H9 (cell line): ENCODE data around the gene OVAAL. TPM values are rescaled to one million over a fixed set of nuclear protein-coding genes. Genes with fewer than 3 reads are reported as not detected.

ENCODE experiments used
- DNase-seq: peaks from one replicate; pipeline ENCODE4 v3.0.0-alpha.2; 2017
- H2AFZ ChIP-seq: one replicate; pipeline ENCODE4 v1.6.1; 2013; ENCODE audit warnings: mild to moderate bottlenecking, low read length, control low read depth, moderate library complexity
- H2AK5ac ChIP-seq: 2 replicates; pipeline ENCODE4 v1.6.1; 2013; ENCODE audit warnings: low read length, control low read depth, mixed read lengths; ENCODE audit not compliant: insufficient read length
- H2BK120ac ChIP-seq: one replicate; pipeline ENCODE4 v1.6.1; 2013; ENCODE audit warnings: low read depth, mild to moderate bottlenecking, low read length, control low read depth, inconsistent platforms; ENCODE audit not compliant: poor library complexity, severe bottlenecking
- H2BK12ac ChIP-seq: 2 replicates; pipeline ENCODE4 v1.6.1; 2013; ENCODE audit warnings: low read length, control low read depth, mixed read lengths, low read depth; ENCODE audit not compliant: insufficient read length
- H2BK15ac ChIP-seq: 2 replicates; pipeline ENCODE4 v1.6.1; 2013; ENCODE audit warnings: low read depth, low read length, control low read depth
- H2BK20ac ChIP-seq: one replicate; pipeline ENCODE4 v1.6.1; 2013; ENCODE audit warnings: low read depth, mild to moderate bottlenecking, low read length, control low read depth, inconsistent platforms; ENCODE audit not compliant: poor library complexity, severe bottlenecking
- H2BK5ac ChIP-seq: 2 replicates; pipeline ENCODE4 v1.6.1; 2013; ENCODE audit warnings: low read length, control low read depth, mixed read lengths; ENCODE audit not compliant: insufficient read length
- H3K14ac ChIP-seq: 2 replicates; pipeline ENCODE4 v1.6.1; 2013; ENCODE audit warnings: low read length, control low read depth; ENCODE audit not compliant: insufficient read depth
- H3K18ac ChIP-seq: 2 replicates; pipeline ENCODE4 v1.6.1; 2013; ENCODE audit warnings: low read depth, mild to moderate bottlenecking, mixed read lengths, low read length, control low read depth; ENCODE audit not compliant: insufficient read length
- H3K23ac ChIP-seq: 2 replicates; pipeline ENCODE4 v1.6.1; 2013; ENCODE audit warnings: low read length, control low read depth, mixed read lengths, low read depth; ENCODE audit not compliant: insufficient read length
- H3K23me2 ChIP-seq: 2 replicates; pipeline ENCODE4 v1.6.1; 2013; ENCODE audit warnings: low read depth, mild to moderate bottlenecking, mixed read lengths, low read length, control low read depth; ENCODE audit not compliant: insufficient read length, poor library complexity, severe bottlenecking
- H3K27ac ChIP-seq: 2 replicates; pipeline ENCODE4 v1.5.1; 2013; ENCODE audit warnings: low read length, control low read depth, mixed read lengths, low read depth; ENCODE audit not compliant: insufficient read length
- H3K27me3 ChIP-seq: 2 replicates; pipeline ENCODE4 v1.6.1; 2013; ENCODE audit warnings: low read length, control low read depth, inconsistent platforms; ENCODE audit not compliant: insufficient read depth
- H3K4ac ChIP-seq: 2 replicates; pipeline ENCODE4 v1.6.1; 2013; ENCODE audit warnings: low read depth, mild to moderate bottlenecking, control low read depth, inconsistent platforms, low read length, moderate library complexity
- H3K4me1 ChIP-seq: 2 replicates; pipeline ENCODE4 v1.6.1; 2013; ENCODE audit warnings: low read length, control low read depth, inconsistent platforms; ENCODE audit not compliant: insufficient read depth
- H3K4me2 ChIP-seq: 2 replicates; pipeline ENCODE4 v1.6.1; 2013; ENCODE audit warnings: low read length, control low read depth, mixed read lengths; ENCODE audit not compliant: insufficient read length, insufficient read depth
- H3K56ac ChIP-seq: 2 replicates; pipeline ENCODE4 v1.6.1; 2013; ENCODE audit warnings: low read depth, mild to moderate bottlenecking, mixed read lengths, low read length, control low read depth; ENCODE audit not compliant: insufficient read length
- H3K79me1 ChIP-seq: 2 replicates; pipeline ENCODE4 v1.6.1; 2013; ENCODE audit warnings: low read depth, mild to moderate bottlenecking, moderate library complexity, low read length, control low read depth, inconsistent platforms; ENCODE audit not compliant: insufficient read depth, poor library complexity, severe bottlenecking
- H3K79me2 ChIP-seq: 2 replicates; pipeline ENCODE4 v1.6.1; 2013; ENCODE audit warnings: low read length, control low read depth, inconsistent platforms; ENCODE audit not compliant: insufficient read depth
- H3K9ac ChIP-seq: 2 replicates; pipeline ENCODE4 v1.6.1; 2013; ENCODE audit warnings: low read length, control low read depth, mixed read lengths; ENCODE audit not compliant: insufficient read length; ENCODE audit errors: extremely low read depth
- H3K9me3 ChIP-seq: one replicate; pipeline ENCODE4 v1.6.1; 2013; ENCODE audit warnings: low read depth, low read length, inconsistent platforms; ENCODE audit not compliant: control insufficient read depth
- H3T11ph ChIP-seq: one replicate; pipeline ENCODE4 v1.6.1; 2013; ENCODE audit warnings: mild to moderate bottlenecking, low read length, control low read depth, inconsistent platforms
- H4K20me1 ChIP-seq: one replicate; pipeline ENCODE4 v1.6.1; 2013; ENCODE audit not compliant: control insufficient read depth, insufficient read length, insufficient read depth
- H4K5ac ChIP-seq: 2 replicates; pipeline ENCODE4 v1.6.1; 2013; ENCODE audit warnings: low read depth, mild to moderate bottlenecking, mixed read lengths, low read length, control low read depth; ENCODE audit not compliant: insufficient read length
- H4K8ac ChIP-seq: replicated peaks from 2 replicates; pipeline ENCODE4 v1.6.1; 2013; ENCODE audit warnings: low read length, control low read depth, mixed read lengths, low read depth; ENCODE audit not compliant: insufficient read length
- H4K91ac ChIP-seq: 2 replicates; pipeline ENCODE4 v1.6.1; 2013; ENCODE audit warnings: low read depth, mild to moderate bottlenecking, moderate library complexity, mixed read lengths, low read length, control low read depth; ENCODE audit not compliant: insufficient read length
- H3K27ac Mint-ChIP-seq, 3 experiments: 2 replicates in 2 of 3; 3 replicates in 1 of 3; pipeline ENCODE4 v1.8.0; 2020 to 2021; ENCODE audit warnings: mixed read lengths in 3 of 3, mild to moderate bottlenecking in 1 of 3, moderate library complexity in 1 of 3
- H3K27me3 Mint-ChIP-seq: 2 replicates; pipeline ENCODE4 v1.8.0; 2021; ENCODE audit warnings: low read depth, mild to moderate bottlenecking, moderate library complexity, mixed read lengths
- H3K36me3 Mint-ChIP-seq, 3 experiments: 2 replicates in 2 of 3; 3 replicates in 1 of 3; pipeline ENCODE4 v1.8.0; 2020 to 2021; ENCODE audit warnings: low read depth in 3 of 3, mixed read lengths in 3 of 3; ENCODE audit not compliant: insufficient read depth in 1 of 3
- H3K4me1 Mint-ChIP-seq, 2 experiments: 2 replicates each; pipeline ENCODE4 v1.8.0; 2020; ENCODE audit warnings: mixed read lengths in 2 of 2
- H3K4me3 Mint-ChIP-seq, 2 experiments: 2 replicates in 1 of 2; 3 replicates in 1 of 2; pipeline ENCODE4 v1.8.0; 2020 to 2021; ENCODE audit warnings: mild to moderate bottlenecking in 2 of 2, mixed read lengths in 2 of 2, moderate library complexity in 1 of 2
- H3K9me3 Mint-ChIP-seq, 2 experiments: 2 replicates in 1 of 2; 3 replicates in 1 of 2; pipeline ENCODE4 v1.8.0; 2020; ENCODE audit warnings: mild to moderate bottlenecking in 2 of 2, mixed read lengths in 2 of 2, moderate library complexity in 1 of 2
- WGBS: extraction: QIAGEN DNeasy Blood & Tissue Kit; methylation state at CpG from one replicate; pipeline ENCODE4 v1.1.7; 2013; ENCODE audit warnings: missing lambda C conversion rate, low lambda C conversion rate, mixed read lengths; ENCODE audit not compliant: insufficient read length; ENCODE audit errors: extremely low coverage; 5-methylcytosine and 5-hydroxymethylcytosine counted together
- total RNA-seq: library from RNA; stranded (reverse); gene quantifications from 2 replicates; pipeline ENCODE4 v1.2.1, GENCODE V29; 2021
- TF ChIP-seq, protein P1 (sequence below): fragments of 200-600 bp; sonication (generic); conservative IDR thresholded peaks from 3 replicates; pipeline ENCODE4 v1.8.0; 2021; ENCODE audit warnings: antibody characterized with exemption, mild to moderate bottlenecking

Gene OVAAL
- total RNA-seq, 1 experiment from 2014 or later: not detected

DNA sequence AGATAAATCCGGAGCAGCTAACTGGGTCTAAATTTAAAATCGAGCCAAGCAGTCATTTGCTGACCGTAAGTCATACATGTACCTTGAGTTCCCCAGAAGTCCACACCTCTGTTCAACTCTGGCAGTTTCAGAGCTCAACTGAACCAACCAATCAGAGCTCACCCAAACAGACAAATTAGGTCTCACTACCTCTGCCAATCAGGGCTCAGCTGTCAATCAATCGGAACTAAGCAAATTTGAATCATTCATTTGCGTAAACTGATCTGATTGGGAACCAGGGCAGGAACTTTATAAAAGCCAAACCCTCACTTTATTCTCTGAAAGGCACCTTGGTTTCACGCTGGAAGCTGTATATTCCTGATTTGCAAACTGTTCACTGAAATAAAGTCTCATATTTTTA, 45.2 kb upstream of the OVAAL start:
- no peak overlapping the region for H4K5ac ChIP-seq
- no peak overlapping the region for H3K4me2 ChIP-seq
- H3T11ph ChIP-seq: no peak overlapping the region
- H3K23me2 ChIP-seq: no peaks in the 10 kb centered on the region
- no peaks in the 10 kb centered on the region for H4K20me1 ChIP-seq
- no peak overlapping the region for H3K18ac ChIP-seq
- H3K4me1 ChIP-seq: no peaks in the 10 kb centered on the region
- H2BK5ac ChIP-seq: no peak overlapping the region
- H4K91ac ChIP-seq: no peak overlapping the region
- Mint-ChIP-seq H3K27me3 (peaks cover 2% of the 10 kb centered on the region; the same call in 1 of the 2 replicates), H3K36me3 (peaks cover 0 to 25% (median 8%) of the 10 kb centered on the region in 3 experiments; a peak in 4 of 7 replicates), H3K4me1 (peaks cover 11 to 12% of the 10 kb centered on the region in 2 experiments), H3K9me3 (peaks cover 15 to 16% of the 10 kb centered on the region in 2 experiments), H3K27ac (no peak overlapping the region), H3K4me3 (no peak overlapping the region)
- H3K79me2 ChIP-seq: no peaks in the 10 kb centered on the region
- no peak overlapping the region for H2BK20ac ChIP-seq
- TF ChIP-seq, protein P1, sequence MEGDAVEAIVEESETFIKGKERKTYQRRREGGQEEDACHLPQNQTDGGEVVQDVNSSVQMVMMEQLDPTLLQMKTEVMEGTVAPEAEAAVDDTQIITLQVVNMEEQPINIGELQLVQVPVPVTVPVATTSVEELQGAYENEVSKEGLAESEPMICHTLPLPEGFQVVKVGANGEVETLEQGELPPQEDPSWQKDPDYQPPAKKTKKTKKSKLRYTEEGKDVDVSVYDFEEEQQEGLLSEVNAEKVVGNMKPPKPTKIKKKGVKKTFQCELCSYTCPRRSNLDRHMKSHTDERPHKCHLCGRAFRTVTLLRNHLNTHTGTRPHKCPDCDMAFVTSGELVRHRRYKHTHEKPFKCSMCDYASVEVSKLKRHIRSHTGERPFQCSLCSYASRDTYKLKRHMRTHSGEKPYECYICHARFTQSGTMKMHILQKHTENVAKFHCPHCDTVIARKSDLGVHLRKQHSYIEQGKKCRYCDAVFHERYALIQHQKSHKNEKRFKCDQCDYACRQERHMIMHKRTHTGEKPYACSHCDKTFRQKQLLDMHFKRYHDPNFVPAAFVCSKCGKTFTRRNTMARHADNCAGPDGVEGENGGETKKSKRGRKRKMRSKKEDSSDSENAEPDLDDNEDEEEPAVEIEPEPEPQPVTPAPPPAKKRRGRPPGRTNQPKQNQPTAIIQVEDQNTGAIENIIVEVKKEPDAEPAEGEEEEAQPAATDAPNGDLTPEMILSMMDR: no peak
- H4K8ac ChIP-seq: no peak overlapping the region
- H3K9ac ChIP-seq: no peak overlapping the region
- H3K9me3 ChIP-seq: no peaks in the 10 kb centered on the region
- no peak overlapping the region for H3K14ac ChIP-seq
- no peaks in the 10 kb centered on the region for H3K27me3 ChIP-seq
- no peak overlapping the region for H3K23ac ChIP-seq
- H3K79me1 ChIP-seq: no peaks in the 10 kb centered on the region
- H2BK15ac ChIP-seq: no peak overlapping the region
- H3K4ac ChIP-seq: no peak overlapping the region
- H2AK5ac ChIP-seq: no peak overlapping the region
- H3K27ac ChIP-seq: no peak overlapping the region
- H2BK120ac ChIP-seq: no peak overlapping the region
- no CpG with 5 or more reads among the region's 6 CpGs for WGBS
- no peak overlapping the region for H2AFZ ChIP-seq
- no peak for DNase-seq
- no peak overlapping the region for H3K56ac ChIP-seq
- no peak overlapping the region for H2BK12ac ChIP-seq
